Activated naive CD4-positive, alpha-beta T cell treated with anti-CD3 and anti-CD28 coated beads, Interleukin-2, amount 10 ng/mL, durations not matched to agents 5 hours and 36 hours (primary cell): Measurements from ENCODE around the gene DOK1. TPM values are rescaled to one million over a fixed set of nuclear protein-coding genes. Genes with fewer than 3 reads are reported as not detected.

ENCODE experiments used
- total RNA-seq, 2 experiments: library from RNA; stranded (reverse); gene quantifications; one replicate each; pipeline ENCODE4 v1.2.3, GENCODE V29; 2021

DOK1 gene
- 10 to 100 TPM; 28.2 to 30.7 TPM for total RNA-seq

GRCh38 chr2:74553892-74554819, at the start of gene DOK1, which contains the start of gene LOXL3:
DOK1 (plus strand) TSS chr2:74554720; CDS start chr2:74554755, 35 bp downstream.
LOXL3 (minus strand) TSS chr2:74553942; CDS start chr2:74552634, 1,308 bp downstream.

GRCh38 chr2:74507145-74507925, 47.2 kb upstream of the DOK1 start, which contains the start of gene PCGF1:
PCGF1 (minus strand) TSS chr2:74507695; CDS start chr2:74507668, 27 bp downstream.

GRCh38 chr2:74514368-74515270, 39.9 kb upstream of the DOK1 start, which contains the start of gene TLX2:
TLX2 (plus strand) TSS chr2:74514450; CDS start chr2:74514807, 357 bp downstream.

GRCh38 chr2:74525717-74526648, 28.5 kb upstream of the DOK1 start, which contains the start of gene DQX1:
DQX1 (minus strand) TSS chr2:74526231; CDS start chr2:74525729, 502 bp downstream.

GRCh38 chr2:74529357-74530238, 24.9 kb upstream of the DOK1 start, which contains the start of the genes AUP1 and HTRA2:
AUP1 (minus strand) TSS chr2:74529706; CDS start chr2:74529629, 77 bp downstream.
HTRA2 (plus strand) TSS chr2:74529933; CDS start chr2:74530007, 74 bp downstream.

Other genes with a start within 250 kb of the DOK1 start
- gene SLC4A5, start 211.3 kb upstream of the DOK1 start, total RNA-seq = 1 to 10 TPM; 2.8 to 4.6 TPM
- gene DCTN1, start 174.4 kb upstream of the DOK1 start, total RNA-seq = 100 to 1,000 TPM; 104 to 111 TPM
- gene C2orf81, start 133.1 kb upstream of the DOK1 start, total RNA-seq = 1 to 10 TPM; 3.3 to 3.8 TPM
- gene WDR54, start 133.0 kb upstream of the DOK1 start, total RNA-seq = 10 to 100 TPM; 78.2 to 79.5 TPM
- gene RTKN, start 112.8 kb upstream of the DOK1 start, total RNA-seq = under 1 TPM; 0.81 to 0.84 TPM
- 10 to 100 TPM; 42.9 to 47.0 TPM for gene INO80B, start 99.6 kb upstream of the DOK1 start, total RNA-seq
- 10 to 100 TPM; 54.2 to 57.3 TPM for gene WBP1, start 96.3 kb upstream of the DOK1 start, total RNA-seq
- 10 to 100 TPM; 65.6 to 65.7 TPM for gene MOGS, start 89.3 kb upstream of the DOK1 start, total RNA-seq
- gene MRPL53, start 82.0 kb upstream of the DOK1 start, total RNA-seq = 100 to 1,000 TPM; 122 to 123 TPM
- gene CCDC142, start 71.7 kb upstream of the DOK1 start, total RNA-seq = 10 to 100 TPM; 24.8 to 26.2 TPM
- 10 to 100 TPM; 38.3 to 44.5 TPM for gene TTC31, start 71.6 kb upstream of the DOK1 start, total RNA-seq
- gene LBX2, start 55.1 kb upstream of the DOK1 start, total RNA-seq = under 1 TPM in 1 of 2 experiments, not detected in 1; 0.35 TPM
- 10 to 100 TPM; 26.2 to 29.8 TPM for gene PCGF1, start 47.0 kb upstream of the DOK1 start, total RNA-seq
- under 1 TPM; 0.55 to 0.63 TPM for gene TLX2, start 40.3 kb upstream of the DOK1 start, total RNA-seq
- under 1 TPM; 0.10 to 0.26 TPM for gene DQX1, start 28.5 kb upstream of the DOK1 start, total RNA-seq
- gene AUP1, start 25.0 kb upstream of the DOK1 start, total RNA-seq = 100 to 1,000 TPM; 109 to 110 TPM
- 10 to 100 TPM; 39.7 to 44.2 TPM for gene HTRA2, start 24.8 kb upstream of the DOK1 start, total RNA-seq
- under 1 TPM; 0.07 to 0.10 TPM for gene LOXL3, start 778 bp upstream of the DOK1 start, total RNA-seq
- not detected for gene M1AP, start 93.6 kb downstream of the DOK1 start, total RNA-seq
- gene SEMA4F, start 99.5 kb downstream of the DOK1 start, total RNA-seq = 1 to 10 TPM; 6.5 to 6.9 TPM